B cell (primary cell): ENCODE measurements around the gene EFNA5. TPM values are rescaled to one million over a fixed set of nuclear protein-coding genes. Genes with fewer than 3 reads are reported as not detected.
"Not testable (repeated sequence)": the region's sequence is repeated elsewhere in the genome, so short reads cannot be mapped to it uniquely, and the experiment has no call there.

ENCODE experiments used
- ATAC-seq: fragments of 200-7000 bp; cut with Tn5 transposase; one replicate; pipeline ENCODE4 v1.10.0; 2021; ENCODE audit warnings: low read depth, mild to moderate bottlenecking, moderate number of reproducible peaks, moderate library complexity
- CTCF ChIA-PET: fragments of 350-600 bp; sonication (Branson Sonifier 250); formaldehyde crosslinking; loops from one replicate; lab custom pipeline; 2021; ENCODE audit warnings: antibody characterized with exemption, inconsistent platforms; lab: Charles Lee
- POLR2A ChIA-PET: fragments of 350-600 bp; sonication (Branson Sonifier 250); formaldehyde crosslinking; loops from one replicate; lab custom pipeline; 2021; ENCODE audit warnings: antibody characterized with exemption; lab: Charles Lee
- DNase-seq: peaks from one replicate; pipeline ENCODE4 v3.0.0; 2013
- H2AFZ ChIP-seq: 2 replicates; pipeline ENCODE4 v1.6.1; 2012; ENCODE audit warnings: mild to moderate bottlenecking, low read depth, low read length; ENCODE audit not compliant: insufficient read depth, poor library complexity, severe bottlenecking
- H3K27ac ChIP-seq, 2 donors: 1 replicate in 1 of 2; 2 replicates in 1 of 2; pipeline ENCODE4 v1.5.1; 2012 to 2013; ENCODE audit warnings: low read length in 2 of 2, mild to moderate bottlenecking in 2 of 2, moderate library complexity in 1 of 2
- H3K27me3 ChIP-seq, 4 experiments: fragments of 200-600 bp in 1 of 4; sonication (generic) in 1 of 4; replicated peaks in 1 of 4; 1 replicate in 2 of 4; 2 replicates in 2 of 4; pipeline versions ENCODE4 v1.6.1 to v1.7.0; 2013 to 2016; ENCODE audit warnings: low read length in 3 of 4, mild to moderate bottlenecking in 2 of 4, mixed read lengths in 1 of 4, moderate library complexity in 1 of 4; ENCODE audit not compliant: insufficient read depth in 4 of 4, control insufficient read depth in 3 of 4; ENCODE audit errors: control extremely low read depth in 1 of 4
- H3K36me3 ChIP-seq, 2 experiments: replicated peaks in 1 of 2; 1 replicate in 1 of 2; 2 replicates in 1 of 2; pipeline versions ENCODE4 v1.6.1 to v1.7.1; 2013; ENCODE audit warnings: low read length in 1 of 2; ENCODE audit not compliant: insufficient read depth in 2 of 2, control insufficient read depth in 1 of 2; ENCODE audit errors: control extremely low read depth in 1 of 2, extremely low read depth in 1 of 2
- H3K4me1 ChIP-seq, 2 donors: fragments of 200-600 bp in 1 of 2; sonication (generic) in 1 of 2; 1 replicate in 1 of 2; 2 replicates in 1 of 2; pipeline versions ENCODE4 v1.5.1 to v1.6.1; 2013 to 2017; ENCODE audit warnings: low read length in 2 of 2; ENCODE audit not compliant: control insufficient read depth in 2 of 2, insufficient read depth in 2 of 2
- H3K4me2 ChIP-seq: replicated peaks from 2 replicates; pipeline ENCODE3; 2012; ENCODE audit warnings: mild to moderate bottlenecking, low read depth, low read length; ENCODE audit not compliant: poor library complexity, severe bottlenecking
- H3K4me3 ChIP-seq, 5 experiments: fragments of 200-600 bp in 1 of 5; sonication (generic) in 1 of 5; 1 replicate in 3 of 5; 2 replicates in 2 of 5; pipeline versions ENCODE4 v1.5.1 to v1.7.0; 2011 to 2016; ENCODE audit warnings: low read length in 4 of 5, mild to moderate bottlenecking in 4 of 5, low read depth in 2 of 5, control low read depth in 1 of 5, moderate library complexity in 1 of 5; ENCODE audit not compliant: insufficient read depth in 1 of 5; ENCODE audit errors: control extremely low read depth in 1 of 5, extremely low read depth in 1 of 5
- H3K79me2 ChIP-seq: fragments of 200-600 bp; sonication (generic); one replicate; pipeline ENCODE4 v1.6.0; 2016; ENCODE audit warnings: low read length; ENCODE audit not compliant: control insufficient read depth, insufficient read depth
- H3K9ac ChIP-seq: fragments of 200-600 bp; sonication (generic); 2 replicates; pipeline ENCODE4 v1.6.1; 2017; ENCODE audit warnings: mild to moderate bottlenecking, low read length, moderate library complexity
- H3K9me3 ChIP-seq, 3 donors: one replicate each; pipeline versions ENCODE4 v1.6.1 to v1.7.1; 2013; ENCODE audit warnings: low read length in 2 of 3; ENCODE audit not compliant: control insufficient read depth in 2 of 3, insufficient read depth in 1 of 3; ENCODE audit errors: control extremely low read depth in 1 of 3
- H4K20me1 ChIP-seq: 2 replicates; pipeline ENCODE4 v1.6.0; 2012; ENCODE audit warnings: mild to moderate bottlenecking, low read length; ENCODE audit not compliant: insufficient read depth, control insufficient read depth, poor library complexity, severe bottlenecking
- H3K27ac Mint-ChIP-seq: one replicate; pipeline ENCODE4 v1.8.0; 2021; ENCODE audit warnings: mixed read lengths
- H3K27me3 Mint-ChIP-seq: one replicate; pipeline ENCODE4 v1.8.0; 2021; ENCODE audit warnings: mixed read lengths
- H3K4me1 Mint-ChIP-seq: one replicate; pipeline ENCODE4 v1.8.0; 2021; ENCODE audit warnings: mixed read lengths
- H3K4me3 Mint-ChIP-seq: one replicate; pipeline ENCODE4 v1.8.0; 2021; ENCODE audit warnings: mixed read lengths
- H3K9me3 Mint-ChIP-seq: one replicate; pipeline ENCODE4 v1.8.0; 2022; ENCODE audit warnings: mixed read lengths; ENCODE audit not compliant: insufficient read depth
- EZH2 ChIP-seq: IDR thresholded peaks from 2 replicates; pipeline ENCODE4 v1.6.1; 2012; ENCODE audit warnings: borderline replicate concordance, low read depth, mild to moderate bottlenecking, moderate library complexity, low read length; ENCODE audit not compliant: insufficient read depth, poor library complexity, severe bottlenecking
- WGBS: methylation state at CpG from one replicate; pipeline ENCODE4 v1.1.5; 2013; ENCODE audit warnings: missing lambda C conversion rate; ENCODE audit not compliant: insufficient coverage; 5-methylcytosine and 5-hydroxymethylcytosine counted together
- intact Hi-C: fragments of 100-400 bp; cut with micrococcal nuclease; formaldehyde crosslinking; loops from one replicate; pipeline ENCODE4 v1.10.0; 2022
- polyA plus RNA-seq: library from polyadenylated mRNA; depleted of rRNA; stranded (reverse); fragments of >200 nt; gene quantifications from 2 replicates; pipeline ENCODE4 v1.2.3, GENCODE V29; 2012
- total RNA-seq, 2 donors: library from RNA; stranded (reverse); fragments of 120-200 nt in 1 of 2; gene quantifications; 1 replicate in 1 of 2; 2 replicates in 1 of 2; pipeline versions ENCODE4 v1.2.3 to v1.2.4, GENCODE V29; 2013 to 2022
- TF ChIP-seq, protein P1 (sequence below): fragments of 200-600 bp; IDR thresholded peaks from one replicate; pipeline ENCODE4 v1.8.0; 2022; ENCODE audit warnings: antibody characterized with exemption, mild to moderate bottlenecking

The EFNA5 gene
- total and polyA plus RNA-seq, 2 donors (not counting 1 experiment from before 2014, with no cell fraction given), result not detected

DNA sequence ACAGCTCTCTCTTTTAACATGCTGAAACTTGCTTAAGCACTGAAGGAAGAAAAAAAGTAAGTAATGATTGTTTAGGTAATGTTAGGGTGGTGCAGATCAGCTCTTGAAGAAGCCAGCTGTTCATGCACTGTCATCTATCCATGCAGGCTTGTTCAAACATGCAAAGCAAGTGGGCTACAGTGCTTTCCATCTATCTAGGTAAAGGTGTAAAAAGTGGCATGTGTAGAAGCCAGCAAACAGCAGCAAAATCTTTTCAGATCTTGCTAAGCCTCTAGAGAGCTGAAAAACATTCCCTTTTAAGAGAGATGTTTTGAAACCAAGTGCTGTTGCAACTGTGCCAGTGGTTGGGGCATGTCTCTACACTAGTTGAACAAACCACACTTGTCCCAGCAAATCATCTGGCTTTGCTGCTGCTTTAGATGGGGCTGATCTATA is 214.4 kb downstream of the EFNA5 start:
- H3K4me1 Mint-ChIP-seq, result no peaks in the 10 kb centered on the region
- POLR2A ChIA-PET, result no interaction called here
- DNase-seq (no peak), ATAC-seq (no peak)
- Histone ChIP-seq H3K4me2 (no peak overlapping the region), H3K27me3 (no peaks in the 10 kb centered on the region), H3K9ac (no peak overlapping the region), H3K4me3 (no peak overlapping the region), H2AFZ (no peak overlapping the region), H3K36me3 (no peaks in the 10 kb centered on the region), H3K27ac (no peak overlapping the region), H4K20me1 (no peaks in the 10 kb centered on the region), H3K79me2 (no peaks in the 10 kb centered on the region), H3K9me3 (no peaks in the 10 kb centered on the region), H3K4me1 (no peaks in the 10 kb centered on the region)
- H3K27ac Mint-ChIP-seq, result no peak overlapping the region
- no peaks in the 10 kb centered on the region for H3K9me3 Mint-ChIP-seq
- CTCF ChIA-PET, result no interaction called here
- H3K4me3 Mint-ChIP-seq, result no peak overlapping the region
- intact Hi-C loops, result no loop called here
- no peak for TF ChIP-seq EZH2
- TF ChIP-seq, protein P1, sequence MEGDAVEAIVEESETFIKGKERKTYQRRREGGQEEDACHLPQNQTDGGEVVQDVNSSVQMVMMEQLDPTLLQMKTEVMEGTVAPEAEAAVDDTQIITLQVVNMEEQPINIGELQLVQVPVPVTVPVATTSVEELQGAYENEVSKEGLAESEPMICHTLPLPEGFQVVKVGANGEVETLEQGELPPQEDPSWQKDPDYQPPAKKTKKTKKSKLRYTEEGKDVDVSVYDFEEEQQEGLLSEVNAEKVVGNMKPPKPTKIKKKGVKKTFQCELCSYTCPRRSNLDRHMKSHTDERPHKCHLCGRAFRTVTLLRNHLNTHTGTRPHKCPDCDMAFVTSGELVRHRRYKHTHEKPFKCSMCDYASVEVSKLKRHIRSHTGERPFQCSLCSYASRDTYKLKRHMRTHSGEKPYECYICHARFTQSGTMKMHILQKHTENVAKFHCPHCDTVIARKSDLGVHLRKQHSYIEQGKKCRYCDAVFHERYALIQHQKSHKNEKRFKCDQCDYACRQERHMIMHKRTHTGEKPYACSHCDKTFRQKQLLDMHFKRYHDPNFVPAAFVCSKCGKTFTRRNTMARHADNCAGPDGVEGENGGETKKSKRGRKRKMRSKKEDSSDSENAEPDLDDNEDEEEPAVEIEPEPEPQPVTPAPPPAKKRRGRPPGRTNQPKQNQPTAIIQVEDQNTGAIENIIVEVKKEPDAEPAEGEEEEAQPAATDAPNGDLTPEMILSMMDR, result no peak
- H3K27me3 Mint-ChIP-seq, result peaks cover 3% of the 10 kb centered on the region

DNA sequence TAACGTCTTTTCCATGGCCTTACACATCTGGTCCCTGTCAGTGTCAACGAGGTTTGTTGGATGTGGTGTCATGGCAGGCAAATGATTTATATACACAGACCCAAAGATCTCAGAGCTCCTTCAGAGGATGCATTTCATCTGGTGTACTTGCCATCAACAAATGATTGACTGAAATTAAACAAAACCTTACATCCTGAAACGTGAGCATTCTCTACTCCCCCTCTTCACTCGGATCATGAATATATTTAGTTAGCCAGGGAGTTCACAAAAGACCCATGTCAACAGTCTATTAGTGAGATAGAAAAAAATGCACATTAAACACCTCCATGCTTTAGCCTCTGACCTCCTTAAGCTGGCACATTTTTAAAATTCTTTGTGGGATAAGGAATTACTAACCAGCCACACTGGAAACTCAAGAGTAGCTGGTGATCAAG is 215.6 kb downstream of the EFNA5 start:
- no peaks in the 10 kb centered on the region for H3K79me2 ChIP-seq
- no peaks in the 10 kb centered on the region for H3K36me3 ChIP-seq
- no peaks in the 10 kb centered on the region for H4K20me1 ChIP-seq
- no CpG with 5 or more reads among the region's 4 CpGs for WGBS
- ChIA-PET POLR2A (no interaction called here), CTCF (no interaction called here)
- DNase-seq (no peak), ATAC-seq (no peak)
- Mint-ChIP-seq H3K27me3 (peaks cover 3% of the 10 kb centered on the region), H3K4me3 (no peak overlapping the region), H3K4me1 (no peaks in the 10 kb centered on the region), H3K27ac (no peak overlapping the region), H3K9me3 (no peaks in the 10 kb centered on the region)
- no peaks in the 10 kb centered on the region for H3K4me1 ChIP-seq
- H3K27me3 ChIP-seq, result no peaks in the 10 kb centered on the region
- H3K9me3 ChIP-seq, result no peaks in the 10 kb centered on the region
- no peak overlapping the region for H3K4me2 ChIP-seq
- H2AFZ ChIP-seq, result no peak overlapping the region
- H3K27ac ChIP-seq, result no peak overlapping the region
- H3K4me3 ChIP-seq, result no peak overlapping the region
- intact Hi-C loops, result no loop called here
- no peak overlapping the region for H3K9ac ChIP-seq
- TF ChIP-seq EZH2, result no peak
- TF ChIP-seq, protein P1, result no peak

DNA sequence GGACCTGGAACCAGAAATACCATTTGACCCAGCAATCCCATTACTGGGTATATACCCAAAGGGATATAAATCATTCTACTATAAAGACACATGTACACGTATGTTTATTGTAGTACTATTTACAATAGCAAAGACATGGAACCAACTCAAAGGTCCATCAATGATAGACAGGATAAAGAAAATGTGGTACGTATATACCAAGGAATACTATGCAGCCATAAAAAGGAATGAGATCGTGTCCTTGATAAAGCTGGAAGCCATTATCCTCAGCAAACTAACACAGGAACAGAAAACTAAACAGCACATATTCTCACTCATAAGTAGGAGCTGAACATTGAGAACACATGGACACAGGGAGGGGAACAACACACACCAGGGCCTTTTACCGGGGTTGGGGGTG is 218.9 kb downstream of the EFNA5 start:
- H3K4me2 ChIP-seq, H4K20me1 ChIP-seq, H3K4me1 ChIP-seq, H3K27me3 ChIP-seq, H3K27me3 Mint-ChIP-seq, H3K9ac ChIP-seq, POLR2A ChIA-PET, H3K4me1 Mint-ChIP-seq, CTCF ChIA-PET, H3K4me3 Mint-ChIP-seq, DNase-seq, H3K27ac Mint-ChIP-seq, H3K27ac ChIP-seq, intact Hi-C loops, H2AFZ ChIP-seq, H3K9me3 ChIP-seq, H3K9me3 Mint-ChIP-seq, H3K79me2 ChIP-seq, ATAC-seq, H3K36me3 ChIP-seq, H3K4me3 ChIP-seq: not testable (repeated sequence)
- WGBS, result no CpG with 5 or more reads among the region's 4 CpGs
